Caco-2 (cell line): ENCODE measurements around the gene RORC. TPM values are rescaled to one million over a fixed set of nuclear protein-coding genes. Genes with fewer than 3 reads are reported as not detected.

Source experiments
- BruUV-seq: library from RNA; stranded (reverse); fragments of 400-500 nt; replicated peaks from 2 replicates; lab custom pipeline; 2021; lab: Mats Ljungman, UMichigan
- CTCF ChIA-PET: fragments of 300-600 bp; sonication (Branson Sonifier 250); formaldehyde crosslinking; loops from one replicate; lab custom pipeline; 2022; ENCODE audit warnings: antibody characterized with exemption; lab: Charles Lee
- POLR2A ChIA-PET: fragments of 300-600 bp; sonication (Branson Sonifier 250); formaldehyde crosslinking; loops from one replicate; lab custom pipeline; 2022; ENCODE audit warnings: antibody characterized with exemption; lab: Charles Lee
- DNase-seq, 2 experiments: peaks; one replicate each; pipeline versions ENCODE4 v3.0.0 to v3.0.0-alpha.2; 2020 to 2022
- H3K27me3 ChIP-seq: replicated peaks from 2 replicates; pipeline ENCODE4 v1.6.0; 2011; ENCODE audit warnings: low read length; ENCODE audit not compliant: control insufficient read depth, insufficient read depth
- H3K36me3 ChIP-seq: 2 replicates; pipeline ENCODE4 v1.5.1; 2011; ENCODE audit warnings: low read length; ENCODE audit not compliant: control insufficient read depth, insufficient read depth
- H3K4me1 ChIP-seq: fragments of 250-450 bp; sonication (Bioruptor Pico); 2 replicates; pipeline ENCODE4 v1.5.1; 2020; ENCODE audit warnings: mild to moderate bottlenecking
- H3K4me3 ChIP-seq: 2 replicates; pipeline ENCODE4 v1.5.1; 2011; ENCODE audit warnings: low read depth, mild to moderate bottlenecking, control low read depth, low read length
- H3K9me3 ChIP-seq: fragments of 250-450 bp; sonication (Bioruptor Pico); 2 replicates; pipeline ENCODE4 v1.5.1; 2020; ENCODE audit warnings: mild to moderate bottlenecking, moderate library complexity
- H3K27ac Mint-ChIP-seq: one replicate; pipeline ENCODE4 v1.8.0; 2022; ENCODE audit warnings: mixed read lengths; ENCODE audit not compliant: unreplicated experiment
- H3K27me3 Mint-ChIP-seq: one replicate; pipeline ENCODE4 v1.8.0; 2022; ENCODE audit warnings: mixed read lengths; ENCODE audit not compliant: insufficient read depth, unreplicated experiment
- H3K36me3 Mint-ChIP-seq: one replicate; pipeline ENCODE4 v1.8.0; 2022; ENCODE audit warnings: mild to moderate bottlenecking, mixed read lengths; ENCODE audit not compliant: insufficient read depth, unreplicated experiment
- H3K4me1 Mint-ChIP-seq: one replicate; pipeline ENCODE4 v1.8.0; 2022; ENCODE audit warnings: low read depth, mixed read lengths; ENCODE audit not compliant: unreplicated experiment
- H3K4me3 Mint-ChIP-seq: one replicate; pipeline ENCODE4 v1.8.0; 2022; ENCODE audit warnings: mild to moderate bottlenecking, moderate library complexity, mixed read lengths; ENCODE audit not compliant: unreplicated experiment
- H3K9me3 Mint-ChIP-seq: one replicate; pipeline ENCODE4 v1.8.0; 2022; ENCODE audit warnings: mixed read lengths; ENCODE audit not compliant: unreplicated experiment
- intact Hi-C: fragments of 100-400 bp; cut with micrococcal nuclease; formaldehyde crosslinking; loops from one replicate; pipeline ENCODE4 v1.10.0; 2022; ENCODE audit not compliant: unreplicated experiment
- total RNA-seq: library from RNA; stranded (reverse); gene quantifications from 2 replicates; pipeline ENCODE4 v1.2.3, GENCODE V29; 2022
- TF ChIP-seq, protein P1 (sequence below), 2 experiments: fragments of 200-600 bp in 1 of 2; IDR thresholded peaks; 1 replicate in 1 of 2; 2 replicates in 1 of 2; pipeline versions ENCODE4 v1.5.1 to v1.8.0; 2011 to 2022; ENCODE audit warnings: antibody characterized with exemption in 1 of 2, control low read depth in 1 of 2, inconsistent platforms in 1 of 2, low read depth in 1 of 2, low read length in 1 of 2, mild to moderate bottlenecking in 1 of 2, moderate library complexity in 1 of 2; ENCODE audit not compliant: insufficient read depth in 1 of 2, severe bottlenecking in 1 of 2, unreplicated experiment in 1 of 2

Gene RORC
- total RNA-seq, 1 experiment from 2014 or later: not detected

DNA sequence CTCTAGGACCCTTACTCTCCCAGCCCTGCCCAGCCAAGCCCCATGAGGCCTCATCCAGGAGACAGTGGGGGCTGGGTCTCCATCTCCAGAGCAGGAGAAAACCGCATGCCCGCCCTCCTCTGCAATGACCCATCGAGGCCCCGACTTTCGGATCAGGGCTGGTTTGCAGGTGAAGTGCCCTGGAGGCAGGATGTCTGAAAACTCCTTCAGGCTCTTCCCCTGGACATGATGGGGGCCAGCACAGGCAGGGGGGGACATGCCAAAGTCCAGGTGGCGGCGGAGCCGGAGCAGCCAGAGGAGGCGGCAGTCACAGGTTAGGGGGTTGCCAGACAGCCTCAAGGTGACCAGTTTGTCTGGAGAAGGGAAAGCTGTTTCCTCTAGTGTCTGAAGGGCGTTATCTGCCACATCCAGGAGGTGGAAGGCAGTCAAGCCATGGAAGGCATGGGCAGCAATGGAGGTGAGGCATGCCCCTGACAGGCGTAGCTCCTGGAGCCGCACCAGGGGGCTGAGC, 30.2 kb downstream of the RORC start:
- intact Hi-C loops: loop anchor here (5.0 kb wide), 1 partner anchor 51 kb away; the partner anchor contains the start of gene THEM5
- Histone ChIP-seq H3K27me3 (no peaks in the 10 kb centered on the region; the same call in 1 of the 2 replicates), H3K4me1 (no peaks in the 10 kb centered on the region), H3K4me3 (no peak overlapping the region), H3K36me3 (no peaks in the 10 kb centered on the region), H3K9me3 (no peaks in the 10 kb centered on the region)
- Mint-ChIP-seq H3K4me3 (no peak overlapping the region), H3K27ac (no peak overlapping the region), H3K4me1 (no peaks in the 10 kb centered on the region), H3K9me3 (no peaks in the 10 kb centered on the region), H3K27me3 (peaks cover 5% of the 10 kb centered on the region), H3K36me3 (no peaks in the 10 kb centered on the region)
- BruUV-seq: no TSS peak
- DNase-seq: no peak
- TF ChIP-seq, protein P1, sequence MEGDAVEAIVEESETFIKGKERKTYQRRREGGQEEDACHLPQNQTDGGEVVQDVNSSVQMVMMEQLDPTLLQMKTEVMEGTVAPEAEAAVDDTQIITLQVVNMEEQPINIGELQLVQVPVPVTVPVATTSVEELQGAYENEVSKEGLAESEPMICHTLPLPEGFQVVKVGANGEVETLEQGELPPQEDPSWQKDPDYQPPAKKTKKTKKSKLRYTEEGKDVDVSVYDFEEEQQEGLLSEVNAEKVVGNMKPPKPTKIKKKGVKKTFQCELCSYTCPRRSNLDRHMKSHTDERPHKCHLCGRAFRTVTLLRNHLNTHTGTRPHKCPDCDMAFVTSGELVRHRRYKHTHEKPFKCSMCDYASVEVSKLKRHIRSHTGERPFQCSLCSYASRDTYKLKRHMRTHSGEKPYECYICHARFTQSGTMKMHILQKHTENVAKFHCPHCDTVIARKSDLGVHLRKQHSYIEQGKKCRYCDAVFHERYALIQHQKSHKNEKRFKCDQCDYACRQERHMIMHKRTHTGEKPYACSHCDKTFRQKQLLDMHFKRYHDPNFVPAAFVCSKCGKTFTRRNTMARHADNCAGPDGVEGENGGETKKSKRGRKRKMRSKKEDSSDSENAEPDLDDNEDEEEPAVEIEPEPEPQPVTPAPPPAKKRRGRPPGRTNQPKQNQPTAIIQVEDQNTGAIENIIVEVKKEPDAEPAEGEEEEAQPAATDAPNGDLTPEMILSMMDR (IDR thresholded peaks at IDR 0.05; ENCODE audit: insufficient read depth in 1 of 2, low read depth in 1 of 2, low read length in 1 of 2, severe bottlenecking in 1 of 2, unreplicated experiment in 1 of 2): no peak
- ChIA-PET CTCF (interaction anchor here (0.6 kb wide), 1 partner anchor 118 kb away, joined by 3 read pairs; no protein-coding TSS in a partner anchor), POLR2A (no interaction called here)

DNA sequence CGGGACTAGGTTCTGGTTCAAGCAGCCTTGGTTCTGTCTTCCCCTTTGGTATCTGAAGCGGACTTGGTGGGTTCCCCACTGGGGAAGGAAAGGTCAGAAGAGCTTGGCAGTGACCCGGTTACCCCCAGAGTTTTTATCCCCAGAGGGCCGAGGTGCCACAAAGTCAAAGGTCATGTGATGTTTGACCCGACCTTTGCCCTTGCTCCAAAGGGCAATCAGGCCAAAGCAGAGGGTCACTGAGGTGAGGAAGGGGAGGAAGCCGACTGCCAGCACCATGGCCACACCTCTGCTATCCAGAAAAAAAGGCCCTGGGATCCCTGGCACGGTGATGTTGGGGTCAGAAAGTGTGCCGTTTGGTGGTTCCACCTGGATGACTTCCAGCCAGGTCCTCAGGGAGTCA, 30.8 kb downstream of the RORC start:
- ChIA-PET POLR2A (no interaction called here), CTCF (no interaction called here)
- BruUV-seq: no TSS peak
- no peak for DNase-seq
- Mint-ChIP-seq H3K4me3 (no peak overlapping the region), H3K4me1 (no peaks in the 10 kb centered on the region), H3K9me3 (no peaks in the 10 kb centered on the region), H3K27me3 (peaks cover 2% of the 10 kb centered on the region), H3K27ac (no peak overlapping the region), H3K36me3 (no peaks in the 10 kb centered on the region)
- Histone ChIP-seq H3K4me3 (no peak overlapping the region), H3K9me3 (no peaks in the 10 kb centered on the region), H3K36me3 (no peaks in the 10 kb centered on the region), H3K4me1 (no peaks in the 10 kb centered on the region), H3K27me3 (no peaks in the 10 kb centered on the region; the same call in 1 of the 2 replicates)
- intact Hi-C loops: loop anchor here (5.0 kb wide), 1 partner anchor 51 kb away; the partner anchor contains the start of gene THEM5
- TF ChIP-seq, protein P1 (IDR thresholded peaks at IDR 0.05; ENCODE audit: insufficient read depth in 1 of 2, low read depth in 1 of 2, low read length in 1 of 2, severe bottlenecking in 1 of 2, unreplicated experiment in 1 of 2): no peak

DNA sequence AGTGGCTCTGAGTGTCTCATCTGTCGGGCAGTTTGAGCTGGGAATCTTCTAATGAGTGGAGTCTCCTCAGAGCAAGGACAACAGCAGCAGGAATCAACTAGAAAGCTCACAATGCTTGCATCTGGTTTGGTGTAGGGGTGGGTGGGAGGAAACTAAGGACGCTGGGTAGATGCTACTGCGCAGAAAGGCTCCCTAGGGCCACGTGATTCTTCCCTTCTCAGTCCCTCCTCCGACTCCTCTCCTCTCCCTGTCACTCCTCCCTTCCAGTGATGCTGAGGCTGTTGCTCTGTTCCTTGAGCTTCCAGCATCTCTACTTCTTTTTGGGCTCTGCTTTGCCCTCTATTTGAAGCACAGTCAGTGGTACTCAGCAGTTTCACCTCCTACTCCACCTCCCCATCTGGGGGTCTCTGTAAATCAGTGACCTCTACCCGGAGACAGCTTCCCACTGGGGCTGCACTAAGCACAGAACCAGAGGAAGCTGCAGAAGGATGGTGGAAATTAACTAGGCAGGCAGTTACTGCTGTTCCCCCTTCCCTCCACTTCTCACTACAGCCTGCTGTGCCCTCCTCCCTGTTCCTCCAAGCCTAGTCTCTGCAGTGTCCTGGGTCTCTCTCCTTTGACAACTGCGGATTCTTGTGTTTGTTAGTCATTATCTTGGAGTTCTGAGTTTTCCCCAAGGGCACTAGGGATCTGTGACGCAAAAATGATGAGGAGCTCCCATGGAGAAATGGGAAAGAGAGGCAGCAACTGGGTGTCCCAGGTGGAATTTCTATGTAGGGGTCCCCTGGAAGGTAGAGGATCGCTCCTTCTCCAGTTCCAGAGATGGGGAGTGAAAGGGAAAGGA, 32.2 kb downstream of the RORC start:
- POLR2A ChIA-PET: no interaction called here
- no peaks in the 10 kb centered on the region for H3K9me3 Mint-ChIP-seq
- no peak for DNase-seq
- no peaks in the 10 kb centered on the region for H3K36me3 Mint-ChIP-seq
- H3K4me3 Mint-ChIP-seq: no peak overlapping the region
- no peaks in the 10 kb centered on the region for H3K4me1 Mint-ChIP-seq
- Histone ChIP-seq H3K36me3 (no peaks in the 10 kb centered on the region), H3K9me3 (no peaks in the 10 kb centered on the region), H3K4me3 (no peak overlapping the region), H3K27me3 (no peaks in the 10 kb centered on the region), H3K4me1 (no peaks in the 10 kb centered on the region)
- H3K27ac Mint-ChIP-seq: no peak overlapping the region
- BruUV-seq: no TSS peak
- peaks cover 2% of the 10 kb centered on the region for H3K27me3 Mint-ChIP-seq
- TF ChIP-seq, protein P1 (IDR thresholded peaks at IDR 0.05; ENCODE audit: insufficient read depth in 1 of 2, low read depth in 1 of 2, low read length in 1 of 2, severe bottlenecking in 1 of 2, unreplicated experiment in 1 of 2): no peak
- intact Hi-C loops: loop anchor here (5.0 kb wide), 1 partner anchor 53 kb away; the partner anchor contains the start of gene THEM5
- CTCF ChIA-PET: no interaction called here
